GM18517 (cell line): Measurements from ENCODE around the gene THAP12.
"Not testable (repeated sequence)": the region's sequence is repeated elsewhere in the genome, so short reads cannot be mapped to it uniquely, and the experiment has no call there.

Experiments used
- ATAC-seq: cut with Tn5 transposase; IDR thresholded peaks from one replicate; pipeline ENCODE4 v1.9.1; 2021; ENCODE audit warnings: mild to moderate bottlenecking, moderate library complexity; ENCODE audit not compliant: unreplicated experiment

THAP12 gene

GRCh38 chr11:76329084-76329648, 51.8 kb downstream of the THAP12 start:
- ATAC-seq = no peak

GRCh38 chr11:76327756-76328388, 53.1 kb downstream of the THAP12 start:
- ATAC-seq = no peak

GRCh38 chr11:76327202-76327601, 53.7 kb downstream of the THAP12 start:
- no peak for ATAC-seq

GRCh38 chr11:76325185-76325584, 55.7 kb downstream of the THAP12 start:
- ATAC-seq = no peak

- ATAC-seq = no peak
These were observed 57.1 kb downstream of the THAP12 start for GRCh38 chr11:76323804-76324203.

GRCh38 chr11:76323375-76323774, 57.6 kb downstream of the THAP12 start:
- ATAC-seq = not testable (repeated sequence)

- ATAC-seq = no peak
These were observed 58.0 kb downstream of the THAP12 start for GRCh38 chr11:76322942-76323341.

GRCh38 chr11:76322540-76322939, 58.4 kb downstream of the THAP12 start:
- no peak for ATAC-seq

GRCh38 chr11:76321820-76322524, 59.0 kb downstream of the THAP12 start:
- ATAC-seq = no peak

- ATAC-seq = no peak
These were observed 59.6 kb downstream of the THAP12 start for GRCh38 chr11:76321340-76321739.

- ATAC-seq = no peak
These were observed 60.0 kb downstream of the THAP12 start for GRCh38 chr11:76320929-76321328.

- ATAC-seq = not testable (repeated sequence)
These were observed 61.1 kb downstream of the THAP12 start for GRCh38 chr11:76319798-76320197.

GRCh38 chr11:76318744-76319384, 62.1 kb downstream of the THAP12 start:
- peak; percentile 69 for ATAC-seq

- no peak for ATAC-seq
These were observed 63.6 kb downstream of the THAP12 start for GRCh38 chr11:76317296-76317695.

- no peak for ATAC-seq
These were observed 64.2 kb downstream of the THAP12 start for GRCh38 chr11:76316726-76317125.

- ATAC-seq = no peak
These were observed 65.6 kb downstream of the THAP12 start for GRCh38 chr11:76315182-76315853.

GRCh38 chr11:76314741-76315090, 66.2 kb downstream of the THAP12 start:
- no peak for ATAC-seq

GRCh38 chr11:76313913-76314740, 66.8 kb downstream of the THAP12 start:
- no peak for ATAC-seq

- no peak for ATAC-seq
These were observed 67.7 kb downstream of the THAP12 start for GRCh38 chr11:76313271-76313670.

- no peak for ATAC-seq
These were observed 69.9 kb downstream of the THAP12 start for GRCh38 chr11:76310832-76311595.
